AG10803 (cell line): Measurements from ENCODE around the gene ARHGAP23.

Source experiments
- DNase-seq: peaks from one replicate; pipeline ENCODE4 v3.0.0; 2010; ENCODE audit warnings: low read depth
- H3K4me3 ChIP-seq: 2 replicates; pipeline ENCODE4 v1.5.1; 2011; ENCODE audit warnings: mild to moderate bottlenecking, low read length, control low read depth
- CTCF ChIP-seq: conservative IDR thresholded peaks from 2 replicates; pipeline ENCODE4 v1.5.1; 2011; ENCODE audit warnings: mild to moderate bottlenecking, low read length, control low read depth, inconsistent platforms

ARHGAP23 gene

DNA sequence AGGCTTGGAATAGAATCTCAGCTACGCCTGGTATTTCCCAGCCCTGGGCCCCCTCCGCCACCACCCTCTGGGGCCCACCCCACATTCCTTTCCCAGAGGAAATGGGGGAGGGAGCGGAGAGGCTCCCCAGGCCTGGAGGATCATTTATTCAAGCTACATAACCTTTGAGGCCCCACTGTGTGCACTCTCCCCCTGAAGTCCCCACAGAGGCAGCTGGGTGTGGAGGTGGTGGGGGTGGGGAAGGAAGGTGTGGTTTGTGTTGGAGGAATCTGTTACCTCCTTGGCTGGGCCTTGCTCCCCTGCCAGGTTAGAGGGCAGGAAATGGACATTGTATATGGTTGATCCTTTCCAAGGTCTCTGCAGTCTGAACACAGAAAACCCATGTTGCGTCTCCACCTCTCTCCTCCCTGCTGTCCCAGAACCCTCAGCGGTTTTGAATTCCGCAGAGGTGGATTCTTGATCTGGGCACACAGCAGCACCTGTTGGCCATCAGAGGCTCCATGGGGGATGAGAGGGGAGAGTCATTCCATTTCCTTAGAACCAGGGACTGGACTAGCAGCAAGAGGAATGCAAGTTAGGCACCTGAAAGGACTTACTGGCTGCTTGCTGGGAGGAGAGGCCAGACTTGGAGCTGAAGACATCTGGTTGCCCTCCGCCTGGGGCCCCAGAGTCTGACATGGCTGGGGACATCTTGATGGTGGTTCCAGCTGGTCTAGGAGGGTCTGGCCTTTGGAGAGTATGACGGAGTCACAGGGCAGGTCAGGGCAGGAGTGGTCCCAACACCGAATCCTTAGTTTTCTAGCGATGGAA, 23.0 kb downstream of the ARHGAP23 start:
- H3K4me3 ChIP-seq, result peak overlapping the region; percentile 70

DNA sequence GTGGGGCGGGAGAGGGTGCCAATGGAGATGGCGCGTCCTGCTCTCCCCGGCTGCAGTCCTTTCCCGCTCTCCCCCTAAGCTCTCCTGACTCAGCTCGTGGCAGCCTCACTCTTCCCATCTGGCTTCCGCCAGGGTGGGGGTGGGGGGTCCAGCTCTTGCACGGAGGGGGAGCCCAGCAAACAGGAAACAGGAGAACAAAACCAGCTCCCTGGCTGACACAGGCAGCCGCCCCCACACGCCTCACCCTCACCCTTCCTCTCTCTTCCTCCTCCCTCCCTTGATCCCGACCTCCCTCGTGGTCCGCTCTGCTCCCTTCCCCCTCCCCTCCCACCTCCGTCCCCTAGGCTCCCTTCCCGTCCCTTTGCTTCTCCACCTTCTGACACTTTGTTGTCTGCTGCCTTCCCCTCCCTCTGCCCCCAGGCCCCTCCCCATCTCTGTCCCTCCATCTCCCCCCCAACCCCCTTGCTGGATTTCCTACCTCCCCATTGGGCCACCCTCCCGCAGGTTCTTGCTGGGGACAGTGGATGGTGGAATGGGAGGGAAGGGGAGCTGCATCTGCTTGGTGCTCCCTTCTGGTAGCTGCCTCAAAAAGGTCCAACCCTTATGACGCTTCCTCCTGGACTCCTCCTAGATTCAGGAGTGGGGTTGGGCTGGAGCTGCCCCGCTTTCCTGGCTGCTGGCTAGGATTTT, 23.7 kb downstream of the ARHGAP23 start:
- H3K4me3 ChIP-seq, result peak overlapping the region; percentile 70
- peak; percentile 94 for DNase-seq
- TF ChIP-seq CTCF, result no peak

More for the DNA sequence above, 23.0 kb downstream of the ARHGAP23 start:
- TF ChIP-seq CTCF, result no peak
- peak; percentile 89 for DNase-seq

DNA sequence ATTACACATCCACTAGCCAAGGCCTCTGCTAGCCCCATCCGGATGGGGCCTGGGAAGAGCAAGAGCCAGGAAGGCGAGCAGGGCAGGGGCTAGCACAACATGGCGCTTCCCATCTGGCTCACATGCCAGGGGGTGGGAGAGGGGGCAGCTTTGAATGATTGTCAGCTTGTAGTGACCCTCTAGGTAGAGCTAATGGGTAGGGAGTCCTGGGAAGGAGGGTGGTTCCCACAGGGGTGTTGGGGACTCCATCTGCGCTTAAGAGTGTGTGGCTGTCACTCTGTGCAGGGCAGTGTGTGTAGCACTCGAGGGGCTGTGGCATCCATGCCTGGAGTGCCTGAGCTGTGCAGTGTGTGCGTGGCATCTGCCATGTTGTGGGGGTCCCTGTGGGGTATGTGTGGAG, 24.5 kb downstream of the ARHGAP23 start:
- no peak for TF ChIP-seq CTCF
- no peak for DNase-seq
- H3K4me3 ChIP-seq, result peak overlapping the region; percentile 70

GRCh38 chr17:38453951-38454421, 25.7 kb downstream of the ARHGAP23 start:
- peak overlapping the region; percentile 83 for H3K4me3 ChIP-seq
- no peak for TF ChIP-seq CTCF
- peak; percentile 59 for DNase-seq

DNA sequence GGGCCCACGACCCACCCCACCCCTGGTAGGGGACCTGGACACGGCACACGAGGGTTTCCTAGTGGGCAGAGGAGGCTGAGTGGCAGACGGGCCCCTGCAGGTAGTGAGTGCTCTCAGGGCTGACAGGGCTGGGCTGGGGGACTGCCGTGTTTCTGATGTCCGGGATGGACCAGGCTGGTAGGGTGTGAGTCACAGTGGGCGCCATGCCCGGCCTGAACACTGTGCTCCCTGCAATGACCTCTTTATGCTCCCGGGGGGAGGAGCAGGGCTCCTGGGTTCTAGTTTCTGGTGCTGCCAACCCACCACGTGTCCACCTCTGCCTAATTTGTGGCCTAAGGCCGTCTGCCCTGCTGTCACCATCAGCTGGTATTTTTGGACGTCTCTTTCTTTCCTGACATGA, 26.3 kb downstream of the ARHGAP23 start:
- peak; percentile 86 for DNase-seq
- no peak for TF ChIP-seq CTCF

DNA sequence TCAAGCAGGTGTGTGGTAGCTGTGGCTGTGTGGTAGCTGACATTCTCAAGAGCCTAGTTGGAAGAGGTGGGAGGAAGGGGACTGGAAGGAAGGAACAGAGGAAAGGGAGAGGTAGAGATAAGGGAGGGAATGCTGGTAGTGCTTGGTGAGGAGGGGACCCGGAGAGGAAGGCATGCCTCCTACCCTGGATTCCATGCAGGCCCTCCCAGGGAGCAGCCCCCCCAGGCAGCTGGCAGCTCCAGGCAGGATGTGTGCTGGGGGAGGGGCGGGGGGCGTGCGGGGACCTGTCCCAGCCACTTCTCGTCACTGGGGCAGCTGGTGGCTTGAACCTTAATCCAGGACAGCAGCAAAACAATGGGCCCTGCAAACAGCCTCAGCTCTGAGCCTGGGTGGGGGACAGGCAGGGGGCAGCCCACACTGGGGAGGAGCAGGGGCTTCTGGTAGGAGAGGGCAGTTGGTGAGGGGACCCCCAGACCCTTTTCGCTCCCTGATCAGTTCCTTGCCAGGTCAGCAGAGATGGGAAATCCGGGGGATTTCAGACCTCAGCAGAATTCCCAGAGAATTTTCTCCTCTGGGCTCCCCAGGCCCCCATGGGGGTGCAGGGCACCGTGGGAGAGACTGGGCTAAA, 27.1 kb downstream of the ARHGAP23 start:
- DNase-seq, result no peak
- H3K4me3 ChIP-seq, result peak overlapping the region; percentile 83

More for the DNA sequence above, 26.3 kb downstream of the ARHGAP23 start:
- peak overlapping the region; percentile 83 for H3K4me3 ChIP-seq

More for the DNA sequence above, 27.1 kb downstream of the ARHGAP23 start:
- TF ChIP-seq CTCF, result no peak
